GM18907 (cell line): ENCODE measurements around the gene RAB3C.
"Not testable (repeated sequence)": the region's sequence is repeated elsewhere in the genome, so short reads cannot be mapped to it uniquely, and the experiment has no call there.

Experiments used
- ATAC-seq: cut with Tn5 transposase; IDR thresholded peaks from one replicate; pipeline ENCODE4 v1.9.1; 2021; ENCODE audit warnings: mild to moderate bottlenecking, moderate library complexity; ENCODE audit not compliant: unreplicated experiment

RAB3C gene

GRCh38 chr5:58674070-58674469 is 91.2 kb downstream of the RAB3C start:
- no peak for ATAC-seq

DNA sequence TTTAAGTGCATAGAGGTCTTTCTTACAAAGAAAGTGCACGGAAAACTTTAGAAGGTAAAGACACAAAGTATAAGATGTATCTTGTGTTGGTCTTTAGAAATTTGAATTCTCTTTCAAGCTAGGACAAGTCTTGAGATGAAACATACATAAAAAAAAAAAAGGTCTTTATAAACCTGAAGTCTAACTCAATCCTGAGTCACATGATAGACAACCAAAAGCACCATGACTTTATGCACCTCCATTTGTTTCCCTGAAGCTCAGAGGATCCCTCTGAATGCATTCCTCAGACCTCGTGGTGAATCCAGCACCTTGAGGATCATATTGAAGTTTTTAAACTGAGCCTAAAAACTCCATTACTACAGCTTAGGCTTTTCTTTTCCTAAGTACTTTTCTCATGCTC is 91.8 kb downstream of the RAB3C start:
- ATAC-seq = no peak

- ATAC-seq = no peak
Observed at GRCh38 chr5:58675341-58675740, 92.5 kb downstream of the RAB3C start.

- ATAC-seq = no peak
Observed at GRCh38 chr5:58677650-58678049, 94.8 kb downstream of the RAB3C start.

DNA sequence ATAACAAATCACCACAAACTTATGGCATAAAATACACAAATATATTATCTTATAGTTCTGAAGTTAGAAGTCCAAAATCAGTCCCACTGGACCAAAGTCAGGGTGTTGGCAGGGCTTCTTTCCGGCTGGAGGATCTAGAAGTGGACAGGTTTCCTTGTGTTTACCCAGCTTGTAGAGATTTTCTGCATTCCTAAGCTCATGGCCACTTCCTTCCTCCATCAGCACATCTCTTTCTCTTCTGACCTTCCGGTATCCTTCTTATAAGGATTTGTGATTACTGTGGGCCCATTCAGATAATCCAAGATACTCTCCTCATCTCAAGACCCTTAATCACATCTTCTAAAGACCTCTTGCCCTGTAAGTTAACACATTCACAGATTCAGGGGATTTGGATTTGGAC is 97.6 kb downstream of the RAB3C start:
- ATAC-seq = no peak

DNA sequence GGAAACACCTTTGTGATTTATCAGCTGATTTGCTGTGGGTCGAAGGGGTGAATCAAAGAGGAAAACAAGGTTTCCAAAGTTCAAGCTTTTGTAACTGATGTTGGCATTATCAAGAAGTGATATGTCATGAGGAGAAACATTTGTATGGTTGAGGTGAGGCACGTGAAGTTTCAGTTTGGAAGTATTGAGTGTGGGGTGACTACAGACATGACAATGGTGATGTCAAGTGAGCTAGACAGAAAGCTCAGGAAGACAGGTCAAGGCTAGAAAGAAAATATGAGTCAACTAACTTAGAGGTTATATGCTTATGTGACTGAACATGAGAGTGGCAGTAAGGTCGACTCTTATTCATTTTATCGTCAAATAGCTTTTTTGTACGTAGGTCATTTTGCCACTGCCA is 99.1 kb downstream of the RAB3C start:
- no peak for ATAC-seq

DNA sequence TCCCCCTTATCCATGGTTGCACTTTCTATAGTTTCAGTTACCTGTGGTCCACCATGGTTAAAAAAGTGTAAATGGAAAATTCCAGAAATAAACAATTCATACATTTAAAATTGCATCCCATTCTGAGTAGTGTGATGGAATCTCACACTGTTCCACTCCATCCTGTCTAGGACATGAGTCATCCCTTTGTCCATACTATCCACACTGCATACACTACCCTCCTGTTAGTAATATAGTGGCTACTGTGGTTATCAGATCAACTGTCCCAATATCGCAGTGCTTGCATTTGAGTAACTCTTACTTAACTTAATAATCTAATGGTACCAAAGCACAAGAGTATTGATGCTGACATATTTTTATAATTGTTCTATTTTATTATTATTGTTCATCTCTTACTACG is 100.7 kb downstream of the RAB3C start:
- no peak for ATAC-seq

DNA sequence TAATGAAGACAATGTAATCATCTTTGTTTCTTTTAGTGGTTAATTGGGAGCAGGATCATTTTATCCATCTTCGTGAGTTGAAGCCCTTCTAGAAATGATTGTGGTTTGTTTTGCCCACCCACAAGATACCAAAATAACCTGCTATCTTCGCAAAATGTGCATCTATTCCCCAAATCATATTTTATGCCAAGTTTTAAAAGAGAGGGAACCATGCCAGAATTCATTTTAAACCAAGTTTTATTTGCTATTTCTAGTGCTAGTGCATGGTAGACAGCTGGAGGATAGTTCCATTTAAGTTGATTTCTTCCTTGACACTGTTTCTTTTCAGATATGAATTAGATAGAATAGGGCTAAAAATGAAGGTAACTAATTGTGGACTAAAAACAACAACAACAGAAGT is 104.2 kb downstream of the RAB3C start:
- no peak for ATAC-seq

DNA sequence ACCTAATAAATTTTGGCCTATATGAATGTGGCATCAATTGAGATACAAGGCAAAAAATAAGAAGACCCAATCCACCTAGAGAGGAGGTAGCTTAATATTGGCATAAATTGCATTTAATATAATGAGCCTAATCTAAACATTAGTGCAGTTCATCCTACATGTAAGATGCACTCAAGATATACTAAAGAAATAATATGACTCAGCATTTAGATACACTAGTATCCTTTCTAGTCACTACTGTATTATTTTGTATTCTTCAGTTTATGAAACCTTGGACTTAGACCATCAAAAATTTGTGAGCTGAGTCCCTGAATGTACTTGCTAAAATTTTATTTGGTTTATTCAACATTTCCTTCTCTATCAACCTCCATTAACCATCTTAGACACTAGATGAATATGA is 104.7 kb downstream of the RAB3C start:
- ATAC-seq = no peak

GRCh38 chr5:58699088-58699761 is 116.3 kb downstream of the RAB3C start:
- ATAC-seq = not testable (repeated sequence)

DNA sequence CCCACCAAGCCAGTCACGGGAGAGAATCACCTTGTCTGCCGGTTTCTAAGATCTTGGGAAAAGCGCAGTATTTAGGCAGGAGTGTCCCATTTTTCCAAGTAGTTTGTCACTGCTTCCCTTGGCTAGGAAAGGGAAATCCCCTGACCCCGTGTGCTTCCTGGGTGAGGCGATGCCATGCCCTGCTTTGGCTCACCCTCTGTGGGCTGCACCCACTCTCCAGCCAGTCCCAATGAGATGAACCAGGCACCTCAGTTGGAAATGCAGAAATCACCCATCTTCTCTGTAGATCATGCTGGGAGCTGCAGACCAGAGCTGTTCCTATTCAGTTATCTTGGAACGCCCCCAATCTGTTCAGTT is 116.9 kb downstream of the RAB3C start:
- no peak for ATAC-seq

GRCh38 chr5:58703925-58704555 is 121.2 kb downstream of the RAB3C start:
- ATAC-seq = no peak

DNA sequence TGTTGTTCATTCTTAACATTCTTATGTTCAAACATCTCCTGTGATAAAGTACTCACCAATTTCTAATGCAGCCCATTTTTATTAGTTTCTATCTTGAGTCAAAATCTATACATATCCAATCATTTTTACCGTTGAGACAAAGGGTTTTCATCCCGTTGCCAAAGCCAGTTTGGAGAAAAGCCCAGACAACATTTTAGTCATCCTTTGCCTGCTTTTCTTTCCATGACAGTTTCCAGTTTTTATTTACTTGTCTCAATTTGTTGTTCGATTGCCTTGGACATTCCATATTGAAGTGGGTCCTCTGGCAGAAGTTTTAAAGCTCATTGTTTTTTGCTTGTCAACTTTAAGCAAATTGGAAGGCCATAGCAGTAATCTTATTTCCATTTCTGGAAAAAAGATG is 123.9 kb downstream of the RAB3C start:
- no peak for ATAC-seq

DNA sequence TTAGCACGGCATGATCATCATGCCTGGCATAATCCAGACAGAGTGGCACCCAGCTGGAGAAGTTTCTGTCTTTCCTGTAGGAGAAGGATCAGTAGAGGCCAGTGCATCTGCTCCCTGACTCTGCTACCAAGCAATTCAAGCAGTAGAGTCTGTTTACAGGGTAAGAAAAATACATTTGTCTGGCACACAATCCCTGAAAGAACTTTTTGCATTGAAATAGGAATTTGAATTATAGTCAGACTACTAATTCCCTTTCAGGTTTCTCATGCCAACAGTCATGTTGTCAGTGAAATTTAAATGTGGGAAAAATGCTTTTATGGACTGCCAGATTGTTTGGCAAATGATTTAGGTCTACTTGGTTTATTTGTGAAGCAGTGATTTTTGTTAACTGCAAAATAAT is 125.6 kb downstream of the RAB3C start:
- no peak for ATAC-seq

DNA sequence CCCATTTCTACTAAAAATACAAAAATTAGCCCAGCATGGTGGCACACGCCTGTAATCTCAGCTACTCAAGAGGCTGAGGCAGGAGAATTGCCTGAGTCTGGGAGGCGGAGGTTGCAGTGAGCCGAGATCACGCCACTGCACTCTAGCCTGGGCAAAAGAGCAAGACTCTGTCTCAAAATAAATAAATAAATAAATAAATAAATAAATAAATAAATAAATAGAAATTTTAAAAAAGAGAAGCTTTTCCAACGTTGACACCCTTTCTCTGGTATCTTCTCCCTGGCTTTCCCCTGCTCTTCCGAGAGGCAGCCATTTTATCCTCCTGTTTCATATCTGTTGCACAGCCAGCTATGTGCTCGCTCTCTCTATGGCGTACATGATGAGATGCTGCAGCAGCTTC is 127.5 kb downstream of the RAB3C start:
- not testable (repeated sequence) for ATAC-seq

- ATAC-seq = no peak
Observed at GRCh38 chr5:58710871-58711270, 128.0 kb downstream of the RAB3C start.

DNA sequence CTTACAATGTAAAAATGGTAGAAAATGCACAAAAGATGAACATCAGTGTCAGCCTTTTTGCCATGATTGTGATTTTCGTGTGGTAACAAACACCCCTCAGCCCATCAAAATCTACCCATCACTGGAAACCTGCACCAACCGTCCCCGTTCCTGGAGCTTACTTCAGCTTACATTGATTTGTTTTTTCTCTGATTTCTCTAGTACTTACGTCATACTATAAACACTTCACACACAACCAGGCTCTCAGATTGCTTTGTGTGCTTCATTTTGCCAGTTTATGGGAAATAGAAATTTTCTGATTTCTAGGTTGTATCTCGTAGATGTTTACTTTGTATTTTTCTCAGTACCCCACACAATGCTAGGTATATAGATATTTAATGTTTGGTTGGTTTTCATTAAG is 129.1 kb downstream of the RAB3C start:
- no peak for ATAC-seq

DNA sequence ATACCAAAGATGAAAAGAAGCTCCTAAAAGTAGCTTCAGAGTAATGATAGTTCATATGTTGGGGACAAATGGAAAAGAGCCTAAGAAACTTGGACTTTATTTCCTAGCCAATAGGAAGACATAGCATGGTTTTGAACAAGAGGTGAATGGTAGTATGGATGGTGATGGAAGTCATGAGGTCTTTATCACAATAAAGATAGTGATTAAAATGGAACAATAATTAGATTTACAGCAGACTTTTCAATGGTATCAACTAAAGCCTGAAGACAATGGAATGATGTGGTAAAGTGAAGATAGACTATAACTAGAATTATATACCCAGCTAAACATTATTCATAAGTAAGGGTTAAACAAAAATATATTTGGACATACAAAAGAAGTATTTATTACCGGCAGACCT is 131.2 kb downstream of the RAB3C start:
- ATAC-seq = no peak

DNA sequence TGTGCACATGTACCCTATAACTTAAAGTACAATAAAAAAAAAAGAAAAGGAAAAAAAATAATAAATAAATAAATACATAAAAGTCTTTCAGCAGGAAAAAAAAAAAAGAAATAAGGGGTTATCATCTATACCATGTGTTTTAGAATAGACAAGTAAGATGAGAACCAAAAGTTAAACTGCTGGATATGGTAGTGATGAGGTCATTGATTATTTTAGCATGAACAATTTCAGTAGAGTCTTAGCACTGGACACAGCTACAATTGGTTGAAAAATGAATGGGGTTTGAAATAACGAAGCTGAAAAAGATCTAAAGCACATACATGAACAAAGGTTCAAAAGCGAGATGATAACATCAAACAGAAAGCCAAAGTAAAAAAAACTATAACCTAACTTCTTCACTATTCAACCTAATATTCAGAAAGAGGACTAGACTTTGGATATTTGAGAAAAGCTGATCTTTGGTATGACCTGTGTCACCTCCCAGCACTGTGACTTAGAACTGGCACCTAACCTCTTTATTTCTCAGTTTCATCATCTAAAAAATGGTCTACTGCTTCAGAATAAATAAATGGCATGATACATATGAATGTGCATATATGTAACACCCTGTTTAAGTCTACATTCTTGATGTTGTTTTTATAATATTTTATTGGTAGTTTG is 133.3 kb downstream of the RAB3C start:
- ATAC-seq = no peak

DNA sequence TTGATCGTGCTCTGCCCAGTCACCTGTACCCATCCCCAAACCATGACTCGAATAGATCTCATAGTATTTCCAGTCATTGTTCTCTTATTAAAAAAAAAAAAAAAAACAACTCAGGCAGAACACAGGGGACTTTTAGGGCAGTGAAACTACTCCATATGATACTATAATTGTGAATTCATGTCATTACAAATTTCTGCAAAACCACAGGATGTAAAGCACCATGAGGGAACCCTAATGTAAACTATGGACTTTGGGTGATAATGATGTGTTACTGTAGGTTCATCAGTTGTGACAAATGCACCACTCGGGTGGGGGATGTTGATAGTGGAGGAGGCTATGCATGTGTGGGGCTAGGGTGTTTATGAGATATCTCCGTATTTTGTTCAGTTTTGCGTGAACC is 133.8 kb downstream of the RAB3C start:
- ATAC-seq = no peak

DNA sequence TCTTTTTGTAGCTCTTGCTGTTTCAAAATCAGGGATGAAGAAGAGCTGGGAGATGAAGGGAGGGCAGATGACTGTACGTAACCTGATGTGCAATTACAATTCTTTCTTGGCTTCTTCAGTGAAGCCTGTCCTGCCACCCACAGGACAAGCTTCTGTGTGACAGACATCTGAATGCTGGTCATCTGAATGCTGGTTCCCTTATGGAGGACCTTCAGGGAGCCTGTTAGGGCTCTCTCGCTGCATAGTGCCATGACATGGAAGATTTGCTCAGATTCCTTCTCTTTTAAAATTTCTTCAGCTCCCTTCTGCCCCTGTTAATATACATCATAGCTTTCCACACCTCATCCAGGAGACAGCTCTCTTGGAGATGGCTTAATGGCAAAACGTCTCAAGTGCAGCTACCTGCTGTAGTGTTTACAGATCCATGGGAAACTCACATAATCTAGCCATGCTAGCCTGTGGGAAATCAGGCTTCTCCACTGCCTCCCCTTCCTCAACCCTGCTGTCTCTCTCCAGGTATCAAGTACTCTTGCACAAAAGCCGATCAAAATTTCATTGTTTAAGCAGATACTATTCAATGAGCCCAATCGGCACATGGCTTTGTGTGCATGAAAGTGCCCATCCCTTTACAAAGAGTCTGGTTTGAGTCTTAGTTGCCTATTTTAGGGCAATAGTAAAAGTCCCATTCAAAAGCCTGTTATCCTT is 134.6 kb downstream of the RAB3C start:
- no peak for ATAC-seq
